WTC11 (cell line): ENCODE measurements around the gene COMMD7. TPM values are rescaled to one million over a fixed set of nuclear protein-coding genes. Genes with fewer than 3 reads are reported as not detected.

Experiments used
- ATAC-seq: fragments of 200-7000 bp; cut with Tn5 transposase; 2 replicates; pipeline ENCODE4 v1.10.0; 2021; ENCODE audit warnings: mild to moderate bottlenecking, moderate library complexity
- CTCF ChIA-PET: fragments of 300-600 bp; sonication (Branson Sonifier 250); formaldehyde crosslinking; loops from one replicate; lab custom pipeline; 2021; ENCODE audit warnings: antibody characterized with exemption; lab: Charles Lee
- POLR2A ChIA-PET: fragments of 350-600 bp; sonication (Branson Sonifier 250); formaldehyde crosslinking; loops from one replicate; lab custom pipeline; 2021; ENCODE audit warnings: antibody characterized with exemption; lab: Charles Lee
- DNase-seq: peaks from one replicate; pipeline ENCODE4 v3.0.0; 2021; ENCODE audit warnings: low spot score
- H3K27ac Mint-ChIP-seq: 2 replicates; pipeline ENCODE4 v1.8.0; 2021; ENCODE audit warnings: mixed read lengths
- H3K27me3 Mint-ChIP-seq: 2 replicates; pipeline ENCODE4 v1.8.0; 2021; ENCODE audit warnings: low read depth, mild to moderate bottlenecking, moderate library complexity, mixed read lengths
- H3K36me3 Mint-ChIP-seq: 2 replicates; pipeline ENCODE4 v1.8.0; 2021; ENCODE audit warnings: mixed read lengths
- H3K4me1 Mint-ChIP-seq: 2 replicates; pipeline ENCODE4 v1.8.0; 2022; ENCODE audit warnings: mixed read lengths
- H3K4me3 Mint-ChIP-seq: 2 replicates; pipeline ENCODE4 v1.8.0; 2021; ENCODE audit warnings: mild to moderate bottlenecking, moderate library complexity, mixed read lengths
- H3K9me3 Mint-ChIP-seq: 2 replicates; pipeline ENCODE4 v1.8.0; 2021; ENCODE audit warnings: mixed read lengths
- ATF1 ChIP-seq: sonication (generic); formaldehyde crosslinking; IDR thresholded peaks from 2 replicates; pipeline ENCODE4 v1.8.1; 2023; ENCODE audit warnings: mild to moderate bottlenecking, moderate library complexity, missing genetic modification reagents
- ATF3 ChIP-seq: sonication (generic); formaldehyde crosslinking; conservative IDR thresholded peaks from 2 replicates; pipeline ENCODE4 v1.8.1; 2022; ENCODE audit warnings: mild to moderate bottlenecking, missing genetic modification reagents
- CDX4 ChIP-seq: fragments of 250-450 bp; sonication (Bioruptor Pico); IDR thresholded peaks from 2 replicates; pipeline ENCODE4 v1.9.0; 2021; ENCODE audit warnings: moderate library complexity, mild to moderate bottlenecking, inconsistent platforms, borderline replicate concordance
- CREM ChIP-seq: sonication (generic); formaldehyde crosslinking; IDR thresholded peaks from 2 replicates; pipeline ENCODE4 v1.8.1; 2022; ENCODE audit warnings: mild to moderate bottlenecking, missing genetic modification reagents, moderate library complexity
- ETV6 ChIP-seq: sonication (generic); formaldehyde crosslinking; IDR thresholded peaks from 2 replicates; pipeline ENCODE4 v1.8.1; 2022; ENCODE audit warnings: mild to moderate bottlenecking, missing genetic modification reagents
- FOXP4 ChIP-seq: sonication (generic); formaldehyde crosslinking; IDR thresholded peaks from 2 replicates; pipeline ENCODE4 v1.8.0; 2022; ENCODE audit warnings: mild to moderate bottlenecking, missing genetic modification reagents
- JUN ChIP-seq: sonication (generic); formaldehyde crosslinking; IDR thresholded peaks from 2 replicates; pipeline ENCODE4 v1.8.0; 2023; ENCODE audit warnings: mild to moderate bottlenecking, missing genetic modification reagents
- KAT7 ChIP-seq: sonication (generic); formaldehyde crosslinking; IDR thresholded peaks from 2 replicates; pipeline ENCODE4 v1.8.1; 2023; ENCODE audit warnings: missing genetic modification reagents, mild to moderate bottlenecking, borderline replicate concordance
- NFATC4 ChIP-seq: fragments of 250-450 bp; sonication (Bioruptor Pico); IDR thresholded peaks from 2 replicates; pipeline ENCODE4 v1.9.0; 2021; ENCODE audit warnings: mild to moderate bottlenecking
- NFYB ChIP-seq: sonication (generic); formaldehyde crosslinking; conservative IDR thresholded peaks from 2 replicates; pipeline ENCODE4 v1.8.0; 2022; ENCODE audit warnings: low read depth, missing genetic modification reagents
- NR3C1 ChIP-seq: sonication (generic); formaldehyde crosslinking; conservative IDR thresholded peaks from 2 replicates; pipeline ENCODE4 v1.8.1; 2023; ENCODE audit warnings: low read depth, mild to moderate bottlenecking, missing genetic modification reagents
- OVOL2 ChIP-seq: fragments of 250-450 bp; sonication (Bioruptor Pico); IDR thresholded peaks from 2 replicates; pipeline ENCODE4 v1.9.0; 2021; ENCODE audit warnings: mild to moderate bottlenecking, borderline replicate concordance
- PRRX2 ChIP-seq: fragments of 250-450 bp; sonication (Bioruptor Pico); IDR thresholded peaks from 2 replicates; pipeline ENCODE4 v1.8.0; 2021; ENCODE audit warnings: mild to moderate bottlenecking
- RELA ChIP-seq: sonication (generic); formaldehyde crosslinking; IDR thresholded peaks from 2 replicates; pipeline ENCODE4 v1.8.1; 2022; ENCODE audit warnings: missing genetic modification reagents, mild to moderate bottlenecking, borderline replicate concordance
- SMAD3 ChIP-seq: sonication (generic); formaldehyde crosslinking; IDR thresholded peaks from 2 replicates; pipeline ENCODE4 v1.8.0; 2022; ENCODE audit warnings: missing genetic modification reagents, mild to moderate bottlenecking, borderline replicate concordance
- SMAD4 ChIP-seq: sonication (generic); formaldehyde crosslinking; IDR thresholded peaks from 2 replicates; pipeline ENCODE4 v1.8.0; 2022; ENCODE audit warnings: mild to moderate bottlenecking, missing genetic modification reagents
- ZNF671 ChIP-seq: fragments of 250-450 bp; sonication (Bioruptor Pico); IDR thresholded peaks from 2 replicates; pipeline ENCODE4 v1.8.0; 2021; ENCODE audit warnings: mild to moderate bottlenecking
- total RNA-seq: library from RNA; stranded (reverse); gene quantifications from 3 replicates; pipeline ENCODE4 v1.2.3, GENCODE V29; 2021
- TF ChIP-seq, protein P1 (sequence below): fragments of 250-450 bp; sonication (Bioruptor Pico); IDR thresholded peaks from 2 replicates; pipeline ENCODE4 v1.9.0; 2021; ENCODE audit warnings: mild to moderate bottlenecking, borderline replicate concordance
- TF ChIP-seq, protein P2 (sequence below): fragments of 250-450 bp; sonication (Bioruptor Pico); IDR thresholded peaks from 2 replicates; pipeline ENCODE4 v1.9.0; 2021; ENCODE audit warnings: mild to moderate bottlenecking
- TF ChIP-seq, protein P3 (sequence below): sonication (generic); formaldehyde crosslinking; conservative IDR thresholded peaks from 2 replicates; pipeline ENCODE4 v1.8.1; 2023; ENCODE audit warnings: mild to moderate bottlenecking, low read depth, missing genetic modification reagents, moderate library complexity

The COMMD7 gene
- total RNA-seq, 1 experiment from 2014 or later, result 42.3 TPM

- no peak overlapping the region for H3K27ac Mint-ChIP-seq
- H3K4me3 Mint-ChIP-seq, result no peak overlapping the region
- ATAC-seq, result no peak
- H3K36me3 Mint-ChIP-seq, result no peaks in the 10 kb centered on the region
- CTCF ChIA-PET, result interaction anchor here (1.0 to 5.6 kb wide), 9 partner anchors 9 to 143 kb away, joined by 3 to 27 read pairs (median 6); partner anchors contain the start of gene C20orf203
- no peaks in the 10 kb centered on the region for H3K27me3 Mint-ChIP-seq
- peaks cover 9% of the 10 kb centered on the region for H3K4me1 Mint-ChIP-seq
- H3K9me3 Mint-ChIP-seq, result peaks cover 10% of the 10 kb centered on the region
- no peak for DNase-seq
- POLR2A ChIA-PET, result interaction anchor here (0.6 kb wide), 1 partner anchor 569 kb away, joined by 4 read pairs; no protein-coding TSS in a partner anchor
- TF ChIP-seq RELA (CRISPR knock-in tag), result no peak
- no peak for TF ChIP-seq CDX4 (CRISPR knock-in tag)
- TF ChIP-seq, protein P1, sequence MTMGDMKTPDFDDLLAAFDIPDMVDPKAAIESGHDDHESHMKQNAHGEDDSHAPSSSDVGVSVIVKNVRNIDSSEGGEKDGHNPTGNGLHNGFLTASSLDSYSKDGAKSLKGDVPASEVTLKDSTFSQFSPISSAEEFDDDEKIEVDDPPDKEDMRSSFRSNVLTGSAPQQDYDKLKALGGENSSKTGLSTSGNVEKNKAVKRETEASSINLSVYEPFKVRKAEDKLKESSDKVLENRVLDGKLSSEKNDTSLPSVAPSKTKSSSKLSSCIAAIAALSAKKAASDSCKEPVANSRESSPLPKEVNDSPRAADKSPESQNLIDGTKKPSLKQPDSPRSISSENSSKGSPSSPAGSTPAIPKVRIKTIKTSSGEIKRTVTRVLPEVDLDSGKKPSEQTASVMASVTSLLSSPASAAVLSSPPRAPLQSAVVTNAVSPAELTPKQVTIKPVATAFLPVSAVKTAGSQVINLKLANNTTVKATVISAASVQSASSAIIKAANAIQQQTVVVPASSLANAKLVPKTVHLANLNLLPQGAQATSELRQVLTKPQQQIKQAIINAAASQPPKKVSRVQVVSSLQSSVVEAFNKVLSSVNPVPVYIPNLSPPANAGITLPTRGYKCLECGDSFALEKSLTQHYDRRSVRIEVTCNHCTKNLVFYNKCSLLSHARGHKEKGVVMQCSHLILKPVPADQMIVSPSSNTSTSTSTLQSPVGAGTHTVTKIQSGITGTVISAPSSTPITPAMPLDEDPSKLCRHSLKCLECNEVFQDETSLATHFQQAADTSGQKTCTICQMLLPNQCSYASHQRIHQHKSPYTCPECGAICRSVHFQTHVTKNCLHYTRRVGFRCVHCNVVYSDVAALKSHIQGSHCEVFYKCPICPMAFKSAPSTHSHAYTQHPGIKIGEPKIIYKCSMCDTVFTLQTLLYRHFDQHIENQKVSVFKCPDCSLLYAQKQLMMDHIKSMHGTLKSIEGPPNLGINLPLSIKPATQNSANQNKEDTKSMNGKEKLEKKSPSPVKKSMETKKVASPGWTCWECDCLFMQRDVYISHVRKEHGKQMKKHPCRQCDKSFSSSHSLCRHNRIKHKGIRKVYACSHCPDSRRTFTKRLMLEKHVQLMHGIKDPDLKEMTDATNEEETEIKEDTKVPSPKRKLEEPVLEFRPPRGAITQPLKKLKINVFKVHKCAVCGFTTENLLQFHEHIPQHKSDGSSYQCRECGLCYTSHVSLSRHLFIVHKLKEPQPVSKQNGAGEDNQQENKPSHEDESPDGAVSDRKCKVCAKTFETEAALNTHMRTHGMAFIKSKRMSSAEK, result no peak
- TF ChIP-seq KAT7 (CRISPR knock-in tag), result no peak
- no peak for TF ChIP-seq ATF3 (CRISPR knock-in tag)
- no peak for TF ChIP-seq CREM (CRISPR knock-in tag)
- TF ChIP-seq SMAD3, result no peak
- TF ChIP-seq ETV6 (CRISPR knock-in tag), result no peak
- no peak for TF ChIP-seq NFYB (CRISPR knock-in tag)
- no peak for TF ChIP-seq JUN (CRISPR knock-in tag)
- TF ChIP-seq, protein P2, sequence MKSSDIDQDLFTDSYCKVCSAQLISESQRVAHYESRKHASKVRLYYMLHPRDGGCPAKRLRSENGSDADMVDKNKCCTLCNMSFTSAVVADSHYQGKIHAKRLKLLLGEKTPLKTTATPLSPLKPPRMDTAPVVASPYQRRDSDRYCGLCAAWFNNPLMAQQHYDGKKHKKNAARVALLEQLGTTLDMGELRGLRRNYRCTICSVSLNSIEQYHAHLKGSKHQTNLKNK (CRISPR knock-in tag), result no peak
- TF ChIP-seq SMAD4 (CRISPR knock-in tag), result no peak
- no peak for TF ChIP-seq NFATC4 (CRISPR knock-in tag)
- TF ChIP-seq NR3C1 (CRISPR knock-in tag), result no peak
- no peak for TF ChIP-seq PRRX2 (CRISPR knock-in tag)
- TF ChIP-seq, protein P3, sequence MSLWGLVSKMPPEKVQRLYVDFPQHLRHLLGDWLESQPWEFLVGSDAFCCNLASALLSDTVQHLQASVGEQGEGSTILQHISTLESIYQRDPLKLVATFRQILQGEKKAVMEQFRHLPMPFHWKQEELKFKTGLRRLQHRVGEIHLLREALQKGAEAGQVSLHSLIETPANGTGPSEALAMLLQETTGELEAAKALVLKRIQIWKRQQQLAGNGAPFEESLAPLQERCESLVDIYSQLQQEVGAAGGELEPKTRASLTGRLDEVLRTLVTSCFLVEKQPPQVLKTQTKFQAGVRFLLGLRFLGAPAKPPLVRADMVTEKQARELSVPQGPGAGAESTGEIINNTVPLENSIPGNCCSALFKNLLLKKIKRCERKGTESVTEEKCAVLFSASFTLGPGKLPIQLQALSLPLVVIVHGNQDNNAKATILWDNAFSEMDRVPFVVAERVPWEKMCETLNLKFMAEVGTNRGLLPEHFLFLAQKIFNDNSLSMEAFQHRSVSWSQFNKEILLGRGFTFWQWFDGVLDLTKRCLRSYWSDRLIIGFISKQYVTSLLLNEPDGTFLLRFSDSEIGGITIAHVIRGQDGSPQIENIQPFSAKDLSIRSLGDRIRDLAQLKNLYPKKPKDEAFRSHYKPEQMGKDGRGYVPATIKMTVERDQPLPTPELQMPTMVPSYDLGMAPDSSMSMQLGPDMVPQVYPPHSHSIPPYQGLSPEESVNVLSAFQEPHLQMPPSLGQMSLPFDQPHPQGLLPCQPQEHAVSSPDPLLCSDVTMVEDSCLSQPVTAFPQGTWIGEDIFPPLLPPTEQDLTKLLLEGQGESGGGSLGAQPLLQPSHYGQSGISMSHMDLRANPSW (CRISPR knock-in tag), result no peak
- no peak for TF ChIP-seq ATF1 (CRISPR knock-in tag)
- TF ChIP-seq ZNF671 (CRISPR knock-in tag), result no peak
- no peak for TF ChIP-seq OVOL2 (CRISPR knock-in tag)
- no peak for TF ChIP-seq FOXP4 (CRISPR knock-in tag)
Measured at GRCh38 chr20:32664678-32665159, 78.5 kb downstream of the COMMD7 start.
